Gastroesophageal sphincter (tissue), 4 donors: ENCODE data around the gene GRID1. TPM values are rescaled to one million over a fixed set of nuclear protein-coding genes. Genes with fewer than 3 reads are reported as not detected.

Experiments
- ATAC-seq: fragments of 150-250 bp; one replicate; pipeline ENCODE4 v1.9.1; 2016; ENCODE audit warnings: mild to moderate bottlenecking, moderate library complexity
- H3K27ac ChIP-seq, 4 donors: fragments of 200-600 bp; sonication (generic) in 3 of 4; 1 replicate in 3 of 4; 2 replicates in 1 of 4; pipeline ENCODE4 v1.5.1; 2016 to 2019
- H3K27me3 ChIP-seq: fragments of 200-600 bp; sonication (generic); one replicate; pipeline ENCODE4 v1.5.1; 2019
- H3K36me3 ChIP-seq, 2 donors: fragments of 200-600 bp; sonication (generic); one replicate each; pipeline ENCODE4 v1.5.1; 2019; ENCODE audit warnings: control low read depth in 1 of 2
- H3K4me1 ChIP-seq, 3 donors: fragments of 200-600 bp; sonication (generic); 1 replicate in 2 of 3; 2 replicates in 1 of 3; pipeline ENCODE4 v1.5.1; 2016 to 2019; ENCODE audit warnings: control low read depth in 2 of 3
- H3K4me3 ChIP-seq, 2 donors: fragments of 200-600 bp; sonication (generic); one replicate each; pipeline ENCODE4 v1.5.1; 2019; ENCODE audit warnings: mild to moderate bottlenecking in 1 of 2, moderate library complexity in 1 of 2
- H3K9me3 ChIP-seq, 3 donors: fragments of 200-600 bp; sonication (generic); one replicate each; pipeline ENCODE4 v1.5.1; 2017 to 2019; ENCODE audit warnings: control low read depth in 2 of 3
- EP300 ChIP-seq: sonication (generic); formaldehyde crosslinking; IDR thresholded peaks from one replicate; pipeline ENCODE4 v1.6.1; 2017; ENCODE audit warnings: antibody characterized with exemption, mild to moderate bottlenecking
- POLR2A ChIP-seq, 2 donors: fragments of 450-650 bp; IDR thresholded peaks; one replicate each; pipeline ENCODE4 v1.6.1; 2017; ENCODE audit warnings: antibody characterized with exemption in 2 of 2, mild to moderate bottlenecking in 2 of 2, moderate library complexity in 1 of 2
- POLR2AphosphoS5 ChIP-seq: sonication (generic); formaldehyde crosslinking; IDR thresholded peaks from one replicate; pipeline ENCODE4 v1.6.1; 2017; ENCODE audit warnings: antibody characterized with exemption
- WGBS, 2 donors: methylation state at CpG; one replicate each; pipeline ENCODE4 v1.1.5; 2018; ENCODE audit warnings: low coverage in 1 of 2; 5-methylcytosine and 5-hydroxymethylcytosine counted together
- total RNA-seq, 4 donors: library from RNA; depleted of rRNA; stranded (reverse); fragments of >200 nt; gene quantifications; one replicate each; pipeline ENCODE4 v1.1.0, GENCODE V29; 2016
- TF ChIP-seq, protein P1 (sequence below), 4 experiments: fragments of 200-600 bp in 2 of 4; fragments of 450-650 bp in 2 of 4; sonication (generic) in 1 of 4; IDR thresholded peaks; one replicate each; pipeline ENCODE4 v1.5.1; 2017 to 2019; ENCODE audit warnings: antibody characterized with exemption in 4 of 4, mild to moderate bottlenecking in 2 of 4, moderate library complexity in 2 of 4

GRID1 gene
- total RNA-seq, 4 donors from 2014 or later: 1.2 to 2.7 (median 1.7) TPM

DNA sequence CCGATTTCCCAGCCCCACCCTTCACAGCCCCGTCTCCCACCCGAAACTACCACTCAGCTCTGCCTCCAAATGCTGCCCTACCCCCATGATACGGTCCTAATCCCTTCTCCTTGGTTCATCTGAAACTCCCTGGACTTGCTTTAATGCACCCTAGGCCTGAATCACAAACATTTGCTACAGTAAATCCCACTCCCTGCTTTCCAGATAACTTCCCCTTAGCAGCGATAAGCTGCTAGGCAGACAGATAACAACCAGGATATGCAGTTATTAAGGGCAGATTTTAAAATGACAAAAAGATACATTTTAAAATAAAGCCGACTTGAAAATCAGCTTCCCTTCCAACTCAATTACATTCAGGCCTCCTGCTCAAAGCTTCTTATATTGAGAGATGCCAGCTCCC is 514.7 kb downstream of the GRID1 start:
- TF ChIP-seq, protein P1, sequence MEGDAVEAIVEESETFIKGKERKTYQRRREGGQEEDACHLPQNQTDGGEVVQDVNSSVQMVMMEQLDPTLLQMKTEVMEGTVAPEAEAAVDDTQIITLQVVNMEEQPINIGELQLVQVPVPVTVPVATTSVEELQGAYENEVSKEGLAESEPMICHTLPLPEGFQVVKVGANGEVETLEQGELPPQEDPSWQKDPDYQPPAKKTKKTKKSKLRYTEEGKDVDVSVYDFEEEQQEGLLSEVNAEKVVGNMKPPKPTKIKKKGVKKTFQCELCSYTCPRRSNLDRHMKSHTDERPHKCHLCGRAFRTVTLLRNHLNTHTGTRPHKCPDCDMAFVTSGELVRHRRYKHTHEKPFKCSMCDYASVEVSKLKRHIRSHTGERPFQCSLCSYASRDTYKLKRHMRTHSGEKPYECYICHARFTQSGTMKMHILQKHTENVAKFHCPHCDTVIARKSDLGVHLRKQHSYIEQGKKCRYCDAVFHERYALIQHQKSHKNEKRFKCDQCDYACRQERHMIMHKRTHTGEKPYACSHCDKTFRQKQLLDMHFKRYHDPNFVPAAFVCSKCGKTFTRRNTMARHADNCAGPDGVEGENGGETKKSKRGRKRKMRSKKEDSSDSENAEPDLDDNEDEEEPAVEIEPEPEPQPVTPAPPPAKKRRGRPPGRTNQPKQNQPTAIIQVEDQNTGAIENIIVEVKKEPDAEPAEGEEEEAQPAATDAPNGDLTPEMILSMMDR (IDR thresholded peaks at IDR 0.05): no peak
- TF ChIP-seq POLR2AphosphoS5: no peak
- TF ChIP-seq POLR2A (IDR thresholded peaks at IDR 0.05): no peak
- TF ChIP-seq EP300: no peak
- WGBS, 2 donors: 75 to 90% methylated on average over 3 to 6 of the region's 6 CpGs
- Histone ChIP-seq H3K27me3 (no peaks in the 10 kb centered on the region), H3K4me3 (no peak overlapping the region), H3K9me3 (peaks cover 0 to 25% (median 0%) of the 10 kb centered on the region in 3 donors), H3K27ac (no peak overlapping the region), H3K4me1 (no peaks in the 10 kb centered on the region), H3K36me3 (no peaks in the 10 kb centered on the region)
- ATAC-seq: no peak

DNA sequence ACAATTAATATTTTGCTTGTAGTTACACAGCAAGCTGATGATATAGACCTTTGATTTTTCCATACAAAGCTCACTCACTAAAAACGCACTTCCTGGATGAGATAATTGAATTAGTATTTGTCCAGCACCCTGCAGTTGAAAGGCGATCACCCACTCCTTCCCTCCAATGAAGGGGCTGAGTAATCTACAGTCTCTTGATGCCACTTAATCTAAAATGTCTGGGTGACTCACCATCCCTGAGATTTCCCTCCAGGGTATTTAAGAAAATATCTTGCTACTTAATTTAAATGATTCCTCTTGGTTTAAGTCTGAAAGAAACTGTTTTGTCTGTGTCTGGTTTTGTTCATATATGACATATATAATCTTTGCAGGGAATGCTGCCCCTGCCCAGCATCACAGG is 515.3 kb downstream of the GRID1 start:
- TF ChIP-seq POLR2A (IDR thresholded peaks at IDR 0.05) (no peak), EP300 (no peak), POLR2AphosphoS5 (no peak)
- TF ChIP-seq, protein P1 (IDR thresholded peaks at IDR 0.05): no peak
- ATAC-seq: no peak
- H3K36me3 ChIP-seq: no peaks in the 10 kb centered on the region
- WGBS, 2 donors: 64 to 72% methylated on average over 2 of the region's 2 CpGs
- H3K9me3 ChIP-seq: peaks cover 0 to 25% (median 0%) of the 10 kb centered on the region in 3 donors
- no peaks in the 10 kb centered on the region for H3K27me3 ChIP-seq
- H3K4me1 ChIP-seq: no peaks in the 10 kb centered on the region
- no peak overlapping the region for H3K27ac ChIP-seq
- H3K4me3 ChIP-seq: no peak overlapping the region

DNA sequence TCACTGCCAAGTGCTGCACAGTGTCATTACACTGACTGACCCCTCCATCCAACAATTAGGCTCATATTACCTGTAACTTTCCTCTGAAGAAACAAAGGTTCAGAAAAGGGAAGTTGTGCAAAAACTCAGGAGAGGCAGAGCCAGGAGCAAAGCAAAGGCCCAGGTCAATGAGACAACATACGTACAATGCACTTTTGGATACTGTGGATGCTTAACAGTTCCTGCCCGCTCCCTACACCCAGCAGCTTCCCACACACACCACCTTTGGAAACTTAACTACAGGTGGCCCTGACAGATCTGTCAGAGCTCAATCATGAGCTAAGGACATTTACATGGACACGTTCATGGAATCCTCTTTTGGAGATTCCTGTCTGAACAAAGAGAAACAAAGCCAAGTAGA is 515.9 kb downstream of the GRID1 start:
- no peak for ATAC-seq
- TF ChIP-seq EP300 (no peak), POLR2A (IDR thresholded peaks at IDR 0.05) (no peak), POLR2AphosphoS5 (no peak)
- TF ChIP-seq, protein P1 (IDR thresholded peaks at IDR 0.05): no peak
- no peak overlapping the region for H3K27ac ChIP-seq
- no peaks in the 10 kb centered on the region for H3K36me3 ChIP-seq
- peaks cover 0 to 25% (median 0%) of the 10 kb centered on the region in 3 donors for H3K9me3 ChIP-seq
- 81 to 100% methylated on average over 2 of the region's 3 CpGs for WGBS, 2 donors
- no peaks in the 10 kb centered on the region for H3K4me1 ChIP-seq
- H3K27me3 ChIP-seq: no peaks in the 10 kb centered on the region
- H3K4me3 ChIP-seq: no peak overlapping the region

DNA sequence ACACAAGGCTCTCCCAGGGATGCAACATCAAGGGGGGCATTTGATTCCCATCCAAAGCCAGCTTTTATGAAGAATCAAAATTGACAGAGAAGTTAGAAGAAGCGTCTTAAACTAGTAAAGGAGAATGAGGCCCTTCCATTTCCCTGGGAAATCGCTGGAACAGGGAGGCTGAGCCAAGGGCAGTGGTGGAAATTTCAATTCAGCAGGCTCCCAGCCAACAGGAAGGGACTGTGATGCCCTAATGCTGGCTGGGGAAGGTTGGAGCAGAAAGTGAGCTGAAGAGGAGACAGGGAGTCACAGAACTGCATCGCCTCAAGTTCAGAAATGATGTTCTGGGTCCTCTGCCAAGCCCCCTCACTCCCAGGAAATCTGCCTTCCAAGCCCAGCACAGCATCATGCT is 517.3 kb downstream of the GRID1 start:
- Histone ChIP-seq H3K27ac (no peak overlapping the region), H3K9me3 (peaks cover 0 to 25% (median 0%) of the 10 kb centered on the region in 3 donors), H3K36me3 (no peaks in the 10 kb centered on the region), H3K4me1 (no peaks in the 10 kb centered on the region), H3K27me3 (no peaks in the 10 kb centered on the region), H3K4me3 (no peak overlapping the region)
- 40 to 51% methylated on average over 2 to 3 of the region's 3 CpGs for WGBS, 2 donors
- no peak for ATAC-seq
- TF ChIP-seq POLR2AphosphoS5 (no peak), EP300 (no peak), POLR2A (IDR thresholded peaks at IDR 0.05) (no peak)
- TF ChIP-seq, protein P1 (IDR thresholded peaks at IDR 0.05): no peak

DNA sequence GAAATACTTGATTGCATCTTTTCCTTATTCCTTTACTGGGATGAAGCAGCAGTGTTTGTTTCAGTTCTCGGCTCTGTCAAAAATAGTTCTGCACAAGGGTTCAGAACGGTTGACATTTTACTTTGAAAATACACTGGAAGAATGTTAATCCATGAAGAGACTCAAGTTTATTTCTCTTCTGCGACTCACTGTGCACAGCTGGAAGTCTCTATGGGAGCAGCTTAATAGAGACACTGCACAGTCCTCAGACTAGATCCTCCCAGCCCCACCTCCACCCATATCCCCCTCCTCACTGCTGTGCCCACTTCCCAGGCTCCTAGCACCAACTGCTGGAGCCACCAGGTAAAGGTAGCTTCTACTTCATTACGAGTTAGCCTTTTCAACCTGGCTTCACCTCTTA is 517.8 kb downstream of the GRID1 start:
- TF ChIP-seq, protein P1 (IDR thresholded peaks at IDR 0.05): no peak
- TF ChIP-seq POLR2A (IDR thresholded peaks at IDR 0.05) (no peak), EP300 (no peak), POLR2AphosphoS5 (no peak)
- H3K36me3 ChIP-seq: no peaks in the 10 kb centered on the region
- H3K4me1 ChIP-seq: no peaks in the 10 kb centered on the region
- no peak overlapping the region for H3K4me3 ChIP-seq
- no peak for ATAC-seq
- H3K9me3 ChIP-seq: peaks cover 0 to 25% (median 0%) of the 10 kb centered on the region in 3 donors
- WGBS, 2 donors: 27 to 43% methylated on average over 4 of the region's 4 CpGs
- no peaks in the 10 kb centered on the region for H3K27me3 ChIP-seq
- no peak overlapping the region for H3K27ac ChIP-seq
